ENCODE data around the gene TFPI2. TPM values are rescaled to one million over a fixed set of nuclear protein-coding genes. Genes with fewer than 3 reads are reported as not detected.

TFPI2 gene
- total RNA-seq, 1 experiment from 2014 or later = 4.4 TPM

- H2AFZ ChIP-seq (ENCODE audit: low read length) = no peak overlapping the region
- H3K27me3 Mint-ChIP-seq (ENCODE audit: low read depth) = no peaks in the 10 kb centered on the region
- H3K27me3 ChIP-seq (ENCODE audit: insufficient read depth, low read length) = no peaks in the 10 kb centered on the region
- no peak overlapping the region for H4K91ac ChIP-seq (ENCODE audit: insufficient read length, low read depth, low read length)
- H3K9ac ChIP-seq (ENCODE audit: extremely low read depth, insufficient read length, low read length) = no peak overlapping the region
- no peak overlapping the region for H3K23ac ChIP-seq (ENCODE audit: insufficient read length, low read depth, low read length)
- peaks cover 15 to 18% of the 10 kb centered on the region in 2 experiments for H3K4me1 Mint-ChIP-seq
- no peak overlapping the region for H3T11ph ChIP-seq (ENCODE audit: low read length)
- no peaks in the 10 kb centered on the region for H3K4me1 ChIP-seq (ENCODE audit: insufficient read depth, low read length)
- H3K27ac ChIP-seq (ENCODE audit: insufficient read length, low read depth, low read length) = no peak overlapping the region
- H3K79me2 ChIP-seq (ENCODE audit: insufficient read depth, low read length) = no peaks in the 10 kb centered on the region
- H2BK20ac ChIP-seq (ENCODE audit: low read depth, low read length, poor library complexity, severe bottlenecking) = no peak overlapping the region
- no peak overlapping the region for H3K27ac Mint-ChIP-seq
- no peak overlapping the region for H4K8ac ChIP-seq (replicated peaks; ENCODE audit: insufficient read length, low read depth, low read length)
- no peak overlapping the region for H3K4me2 ChIP-seq (ENCODE audit: insufficient read depth, insufficient read length, low read length)
- H3K56ac ChIP-seq (ENCODE audit: insufficient read length, low read depth, low read length) = no peak overlapping the region
- no peak overlapping the region for H3K4ac ChIP-seq (ENCODE audit: low read depth, low read length)
- H2AK5ac ChIP-seq (ENCODE audit: insufficient read length, low read length) = no peak overlapping the region
- no peak overlapping the region for H2BK12ac ChIP-seq (ENCODE audit: insufficient read length, low read depth, low read length)
- H3K9me3 ChIP-seq (ENCODE audit: control insufficient read depth, low read depth, low read length) = no peaks in the 10 kb centered on the region
- H3K18ac ChIP-seq (ENCODE audit: insufficient read length, low read depth, low read length) = no peak overlapping the region
- H3K36me3 Mint-ChIP-seq (ENCODE audit: insufficient read depth in 1 of 3, low read depth in 3 of 3) = no peaks in the 10 kb centered on the region
- H2BK15ac ChIP-seq (ENCODE audit: low read depth, low read length) = no peak overlapping the region
- no peak for TF ChIP-seq CTCF (conservative IDR thresholded peaks at IDR 0.05)
- H4K5ac ChIP-seq (ENCODE audit: insufficient read length, low read depth, low read length) = no peak overlapping the region
- no peak overlapping the region for H3K14ac ChIP-seq (ENCODE audit: insufficient read depth, low read length)
- WGBS (ENCODE audit: extremely low coverage, insufficient read length, low lambda C conversion rate) = no CpG with 5 or more reads among the region's 1 CpG
- no peaks in the 10 kb centered on the region for H4K20me1 ChIP-seq (ENCODE audit: control insufficient read depth, insufficient read depth, insufficient read length)
- H3K4me3 Mint-ChIP-seq = no peak overlapping the region
- H2BK5ac ChIP-seq (ENCODE audit: insufficient read length, low read length) = no peak overlapping the region
- no peaks in the 10 kb centered on the region for H3K79me1 ChIP-seq (ENCODE audit: insufficient read depth, low read depth, low read length, poor library complexity, severe bottlenecking)
- H3K9me3 Mint-ChIP-seq = no peaks in the 10 kb centered on the region
- H3K23me2 ChIP-seq (ENCODE audit: insufficient read length, low read depth, low read length, poor library complexity, severe bottlenecking) = no peaks in the 10 kb centered on the region
- H2BK120ac ChIP-seq (ENCODE audit: low read depth, low read length, poor library complexity, severe bottlenecking) = no peak overlapping the region
- no peak for DNase-seq
These were observed 51.6 kb downstream of the TFPI2 start for GRCh38 chr7:93838966-93839365.
